ENCODE measurements around the gene BCS1L.

GRCh38 chr2:218627939-218628338 lies 31.5 kb upstream of the BCS1L start:
- TF ChIP-seq EZH2phosphoT487 (IDR thresholded peaks at IDR 0.05; ENCODE audit: insufficient read depth, low read depth), result no peak
- TF ChIP-seq EZH2 (IDR thresholded peaks at IDR 0.05; ENCODE audit: insufficient read depth, poor library complexity, severe bottlenecking), result no peak
